Gastrocnemius medialis (tissue), 4 donors: ENCODE measurements around the gene LGALS3BP. TPM values are rescaled to one million over a fixed set of nuclear protein-coding genes. Genes with fewer than 3 reads are reported as not detected.

Source experiments
- ATAC-seq, 2 donors: fragments of 150-250 bp; one replicate each; pipeline ENCODE4 v1.9.1; 2016
- DNase-seq, 2 donors: peaks; one replicate each; pipeline ENCODE4 v3.0.0-alpha.2; 2019
- H3K27ac ChIP-seq, 4 donors: fragments of 200-600 bp; sonication (generic); 1 replicate in 1 of 4; 2 replicates in 3 of 4; pipeline ENCODE4 v1.5.1; 2016 to 2018; ENCODE audit warnings: mild to moderate bottlenecking in 2 of 4, moderate library complexity in 1 of 4
- H3K27me3 ChIP-seq, 3 donors: fragments of 200-600 bp; sonication (generic) in 2 of 3; 1 replicate in 1 of 3; 2 replicates in 2 of 3; pipeline versions ENCODE4 v1.5.1 to v1.6.0; 2016 to 2019; ENCODE audit warnings: mild to moderate bottlenecking in 1 of 3, moderate library complexity in 1 of 3
- H3K36me3 ChIP-seq, 2 donors: fragments of 200-600 bp; sonication (generic) in 1 of 2; one replicate each; pipeline ENCODE4 v1.5.1; 2017 to 2018
- H3K4me1 ChIP-seq, 2 donors: fragments of 200-600 bp; sonication (generic) in 1 of 2; one replicate each; pipeline ENCODE4 v1.5.1; 2016 to 2017; ENCODE audit warnings: mild to moderate bottlenecking in 2 of 2
- H3K4me3 ChIP-seq, 4 donors: fragments of 200-600 bp; sonication (generic) in 3 of 4; 1 replicate in 1 of 4; 2 replicates in 3 of 4; pipeline ENCODE4 v1.5.1; 2016 to 2019; ENCODE audit warnings: mild to moderate bottlenecking in 2 of 4
- H3K9me3 ChIP-seq, 3 donors: fragments of 200-600 bp; sonication (generic) in 2 of 3; 1 replicate in 1 of 3; 2 replicates in 2 of 3; pipeline ENCODE4 v1.5.1; 2016 to 2019
- POLR2A ChIP-seq, 2 donors: fragments of 450-650 bp; IDR thresholded peaks; one replicate each; pipeline ENCODE4 v1.6.1; 2017; ENCODE audit warnings: antibody characterized with exemption in 2 of 2, mild to moderate bottlenecking in 2 of 2, moderate library complexity in 2 of 2
- in situ Hi-C, 4 donors: fragments of 200-750 bp; cut with MboI; loops; one replicate each; pipeline versions ENCODE4 v1.15.0 to v1.8.0; 2017; ENCODE audit warnings: low sequenced_read_pairs in 4 of 4
- intact Hi-C: fragments of 100-400 bp; cut with DNase I; formaldehyde crosslinking; loops from one replicate; pipeline ENCODE4 v1.15.1; 2023; ENCODE audit warnings: low total_unique reads
- total RNA-seq, 4 donors: library from RNA; depleted of rRNA; stranded (reverse); fragments of >200 nt; gene quantifications; one replicate each; pipeline versions ENCODE4 v1.1.0 to v1.2.3, GENCODE V29; 2016
- TF ChIP-seq, protein P1 (sequence below), 5 experiments: fragments of 450-650 bp in 3 of 5; fragments of 200-600 bp in 2 of 5; sonication (generic) in 2 of 5; IDR thresholded peaks in 4 of 5; conservative IDR thresholded peaks in 1 of 5; 1 replicate in 4 of 5; 2 replicates in 1 of 5; pipeline ENCODE4 v1.5.1; 2016 to 2019; ENCODE audit warnings: antibody characterized with exemption in 5 of 5, mild to moderate bottlenecking in 3 of 5, moderate library complexity in 3 of 5

The LGALS3BP gene
- total RNA-seq, 4 donors from 2014 or later, result 15.0 to 45.9 (median 23.0) TPM

DNA sequence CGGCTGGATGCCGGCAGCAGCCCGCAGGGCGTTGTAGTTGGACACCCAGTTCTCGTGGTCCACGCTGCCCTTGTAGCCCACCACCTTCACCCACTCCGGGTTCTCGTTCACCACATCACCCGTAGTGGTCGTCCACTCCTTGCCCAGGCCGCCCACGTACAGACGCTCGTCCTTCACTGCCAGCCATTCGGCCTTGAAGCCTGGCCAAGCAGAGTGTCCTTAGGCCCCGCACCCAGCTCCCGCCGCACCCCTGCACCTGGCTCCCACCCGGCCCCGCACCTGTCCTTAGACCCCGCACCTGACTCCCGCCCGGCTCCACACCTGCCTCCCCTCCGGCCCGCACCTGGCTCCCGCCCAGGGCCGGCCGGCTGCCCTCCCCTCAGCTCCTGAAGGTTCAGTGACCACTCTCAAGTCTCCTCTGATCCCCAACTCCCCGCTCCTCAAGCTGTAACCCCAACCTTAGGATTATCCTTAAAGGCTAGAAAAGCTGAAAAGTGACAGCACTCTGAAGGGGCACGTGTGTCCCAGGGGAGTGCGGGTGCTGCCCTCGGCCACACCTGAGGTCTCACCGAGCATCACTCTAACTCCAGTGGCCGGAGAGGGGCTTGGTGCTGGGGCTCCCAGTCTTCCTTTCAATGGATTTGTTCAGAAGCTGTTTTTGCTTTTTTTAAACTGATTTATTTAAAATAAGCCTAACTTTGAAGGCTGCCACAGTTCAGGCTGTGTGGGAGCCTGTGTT is 15.5 kb upstream of the LGALS3BP start:
- H3K4me1 ChIP-seq, result peaks cover 10 to 13% of the 10 kb centered on the region in 2 donors
- intact Hi-C loops, result no loop called here
- no peak overlapping the region for H3K27ac ChIP-seq
- TF ChIP-seq, protein P1, sequence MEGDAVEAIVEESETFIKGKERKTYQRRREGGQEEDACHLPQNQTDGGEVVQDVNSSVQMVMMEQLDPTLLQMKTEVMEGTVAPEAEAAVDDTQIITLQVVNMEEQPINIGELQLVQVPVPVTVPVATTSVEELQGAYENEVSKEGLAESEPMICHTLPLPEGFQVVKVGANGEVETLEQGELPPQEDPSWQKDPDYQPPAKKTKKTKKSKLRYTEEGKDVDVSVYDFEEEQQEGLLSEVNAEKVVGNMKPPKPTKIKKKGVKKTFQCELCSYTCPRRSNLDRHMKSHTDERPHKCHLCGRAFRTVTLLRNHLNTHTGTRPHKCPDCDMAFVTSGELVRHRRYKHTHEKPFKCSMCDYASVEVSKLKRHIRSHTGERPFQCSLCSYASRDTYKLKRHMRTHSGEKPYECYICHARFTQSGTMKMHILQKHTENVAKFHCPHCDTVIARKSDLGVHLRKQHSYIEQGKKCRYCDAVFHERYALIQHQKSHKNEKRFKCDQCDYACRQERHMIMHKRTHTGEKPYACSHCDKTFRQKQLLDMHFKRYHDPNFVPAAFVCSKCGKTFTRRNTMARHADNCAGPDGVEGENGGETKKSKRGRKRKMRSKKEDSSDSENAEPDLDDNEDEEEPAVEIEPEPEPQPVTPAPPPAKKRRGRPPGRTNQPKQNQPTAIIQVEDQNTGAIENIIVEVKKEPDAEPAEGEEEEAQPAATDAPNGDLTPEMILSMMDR (IDR thresholded peaks at IDR 0.05 in 4 of 5, conservative IDR thresholded peaks at IDR 0.05 in 1 of 5), result no peak
- no peak for TF ChIP-seq POLR2A (IDR thresholded peaks at IDR 0.05)
- DNase-seq, result peak in 1 of 2 donors; percentile 10
- H3K4me3 ChIP-seq, result no peak overlapping the region
- no peaks in the 10 kb centered on the region for H3K27me3 ChIP-seq
- no peaks in the 10 kb centered on the region for H3K9me3 ChIP-seq
- H3K36me3 ChIP-seq, result peaks cover 0 to 38% of the 10 kb centered on the region in 2 donors
- no peak for ATAC-seq
- in situ Hi-C loops, result no loop called here

DNA sequence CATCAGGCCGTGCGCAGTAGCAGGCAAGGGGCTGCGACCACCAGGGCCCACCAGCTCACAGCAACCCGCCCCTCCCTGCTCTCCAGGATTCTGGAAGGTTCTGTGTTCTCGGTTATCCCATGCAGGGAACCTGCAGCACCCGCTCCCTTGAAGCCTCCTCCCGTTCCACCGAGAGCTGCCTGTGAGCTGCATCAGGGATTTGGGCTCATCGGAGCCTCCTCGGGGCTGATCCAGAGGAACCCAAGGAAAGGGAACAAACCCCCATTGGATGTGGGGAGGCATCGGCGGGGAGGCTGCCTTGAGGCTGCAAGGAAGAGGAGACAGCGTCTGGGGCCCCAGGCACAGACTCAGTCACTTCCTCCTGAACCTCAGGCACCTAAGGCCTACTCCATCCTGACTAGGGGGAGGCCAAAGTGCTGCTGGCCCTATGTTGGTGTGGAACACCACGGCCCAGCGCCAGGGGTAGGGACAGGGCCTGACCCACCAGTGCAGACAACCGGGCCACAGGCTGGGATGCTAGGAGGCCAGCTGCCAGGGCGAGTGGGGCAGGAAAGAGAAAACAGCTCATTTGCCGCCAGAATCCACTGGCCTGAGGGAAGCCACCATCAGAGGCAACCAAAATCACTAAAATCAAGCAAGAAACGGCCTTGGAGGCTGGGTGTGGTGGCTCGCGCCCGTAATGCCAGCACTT is 14.4 kb upstream of the LGALS3BP start:
- no peak overlapping the region for H3K27ac ChIP-seq
- DNase-seq, result peak in 1 of 2 donors; percentile 8
- peaks cover 0 to 38% of the 10 kb centered on the region in 2 donors for H3K36me3 ChIP-seq
- intact Hi-C loops (no loop called here), in situ Hi-C loops (no loop called here)
- H3K9me3 ChIP-seq, result no peaks in the 10 kb centered on the region
- H3K27me3 ChIP-seq, result no peaks in the 10 kb centered on the region
- H3K4me3 ChIP-seq, result no peak overlapping the region
- peaks cover 10 to 13% of the 10 kb centered on the region in 2 donors for H3K4me1 ChIP-seq
- TF ChIP-seq, protein P1 (IDR thresholded peaks at IDR 0.05 in 4 of 5, conservative IDR thresholded peaks at IDR 0.05 in 1 of 5), result no peak
- TF ChIP-seq POLR2A (IDR thresholded peaks at IDR 0.05), result no peak
- no peak for ATAC-seq

DNA sequence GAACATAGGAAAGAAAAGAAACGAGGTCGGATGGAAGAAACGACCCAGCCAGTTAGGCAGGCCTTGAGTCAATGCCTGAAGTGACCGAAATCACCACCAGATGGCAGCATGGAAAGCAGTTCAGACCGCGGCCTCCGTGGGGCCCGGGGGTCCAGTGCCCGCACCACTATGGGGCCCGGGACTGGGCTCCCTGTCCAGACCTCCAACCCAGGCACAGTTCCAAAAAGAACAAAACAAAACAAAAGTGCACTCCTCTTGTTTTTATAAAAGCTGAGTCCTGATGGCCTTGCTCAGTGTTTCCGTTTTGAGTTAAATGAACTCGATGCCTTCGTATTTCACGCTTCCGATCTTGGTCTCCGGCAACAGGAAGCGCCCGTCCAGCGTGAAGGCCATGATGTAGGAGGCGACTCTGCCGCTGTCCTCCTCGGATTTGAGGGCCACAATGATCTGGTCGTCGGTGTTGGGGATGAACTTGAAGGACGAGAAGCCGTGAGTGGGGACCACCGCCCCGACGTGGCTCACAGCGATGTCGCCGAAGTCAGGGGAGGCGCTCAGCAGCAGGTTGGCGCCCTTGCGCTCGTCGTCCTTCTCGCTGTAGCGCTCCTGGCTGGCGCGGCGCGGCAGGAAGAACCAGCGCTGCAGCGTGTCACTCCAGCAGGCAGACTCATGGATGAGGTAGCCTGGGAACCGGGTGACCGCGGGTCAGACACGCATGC is 13.7 kb upstream of the LGALS3BP start:
- intact Hi-C loops, result no loop called here
- peak in 1 of 2 donors; percentile 20 for DNase-seq
- TF ChIP-seq, protein P1 (IDR thresholded peaks at IDR 0.05 in 4 of 5, conservative IDR thresholded peaks at IDR 0.05 in 1 of 5), result peak; percentile 47 to 79 (median 74)
- no peak for TF ChIP-seq POLR2A (IDR thresholded peaks at IDR 0.05)
- Histone ChIP-seq H3K4me1 (peaks cover 12 to 13% of the 10 kb centered on the region in 2 donors), H3K9me3 (no peaks in the 10 kb centered on the region), H3K27ac (no peak overlapping the region), H3K27me3 (no peaks in the 10 kb centered on the region), H3K36me3 (peaks cover 0 to 38% of the 10 kb centered on the region in 2 donors), H3K4me3 (no peak overlapping the region)
- in situ Hi-C loops, result no loop called here
- no peak for ATAC-seq

DNA sequence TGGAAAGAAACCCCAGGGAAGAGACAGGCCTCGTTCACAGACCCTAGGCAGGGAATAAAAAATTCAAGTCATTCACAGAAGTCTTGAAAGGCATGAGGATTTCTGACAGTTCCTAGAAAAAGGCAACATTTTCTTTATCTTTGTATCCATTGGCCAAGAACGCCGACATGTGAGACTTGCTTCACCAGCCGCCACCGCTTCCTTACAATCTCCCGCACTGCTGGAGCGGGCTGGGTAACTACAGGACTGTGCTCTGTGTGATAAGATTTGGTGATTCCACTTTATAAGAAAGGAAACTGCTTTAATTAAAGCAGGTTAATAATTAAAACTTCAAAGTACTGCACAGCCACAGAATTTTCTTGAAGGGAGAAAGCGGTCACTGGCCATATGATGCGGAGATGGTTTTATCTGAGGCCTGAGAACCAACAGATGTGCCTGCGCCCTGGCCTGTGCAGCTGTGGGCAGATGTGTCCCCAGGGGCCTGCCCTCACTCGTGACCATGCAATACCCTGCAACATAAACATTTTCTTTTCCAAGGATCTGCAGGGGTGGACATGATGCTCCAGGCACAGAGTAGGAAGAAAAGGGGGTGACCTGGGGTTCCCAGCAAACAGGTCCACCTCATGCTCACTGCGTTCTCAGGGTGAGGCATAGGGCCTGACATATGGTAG is 13.0 kb upstream of the LGALS3BP start:
- intact Hi-C loops, result no loop called here
- ATAC-seq (no peak), DNase-seq (peak in 1 of 2 donors; percentile 5)
- in situ Hi-C loops, result no loop called here
- Histone ChIP-seq H3K9me3 (no peaks in the 10 kb centered on the region), H3K4me3 (no peak overlapping the region), H3K27me3 (no peaks in the 10 kb centered on the region), H3K27ac (no peak overlapping the region), H3K36me3 (peaks cover 0 to 38% of the 10 kb centered on the region in 2 donors), H3K4me1 (peaks cover 14 to 19% of the 10 kb centered on the region in 2 donors)
- TF ChIP-seq, protein P1 (IDR thresholded peaks at IDR 0.05 in 4 of 5, conservative IDR thresholded peaks at IDR 0.05 in 1 of 5), result no peak
- TF ChIP-seq POLR2A (IDR thresholded peaks at IDR 0.05), result no peak
